ENCODE results near the gene TASP1. TPM values are rescaled to one million over a fixed set of nuclear protein-coding genes. Genes with fewer than 3 reads are reported as not detected.

The TASP1 gene
- total RNA-seq, 1 experiment from 2014 or later: 9.5 TPM

GRCh38 chr20:13441388-13441787 is 197.3 kb downstream of the TASP1 start:
- H3K4me3 Mint-ChIP-seq: no peak overlapping the region
- H3K18ac ChIP-seq (ENCODE audit: insufficient read length, low read depth, low read length): no peak overlapping the region
- H3K4me2 ChIP-seq (ENCODE audit: insufficient read depth, insufficient read length, low read length): no peak overlapping the region
- H3K4me1 ChIP-seq (ENCODE audit: insufficient read depth, low read length): peaks cover 2% of the 10 kb centered on the region; the same call in 1 of the 2 replicates
- no peak overlapping the region for H2BK5ac ChIP-seq (ENCODE audit: insufficient read length, low read length)
- H3K56ac ChIP-seq (ENCODE audit: insufficient read length, low read depth, low read length): no peak overlapping the region
- peaks cover 0 to 15% (median 6%) of the 10 kb centered on the region in 3 experiments; a peak in 5 of 7 replicates for H3K36me3 Mint-ChIP-seq (ENCODE audit: insufficient read depth in 1 of 3, low read depth in 3 of 3)
- no peak overlapping the region for H3T11ph ChIP-seq (ENCODE audit: low read length)
- H4K5ac ChIP-seq (ENCODE audit: insufficient read length, low read depth, low read length): no peak overlapping the region
- no peaks in the 10 kb centered on the region for H3K79me1 ChIP-seq (ENCODE audit: insufficient read depth, low read depth, low read length, poor library complexity, severe bottlenecking)
- H3K23me2 ChIP-seq (ENCODE audit: insufficient read length, low read depth, low read length, poor library complexity, severe bottlenecking): no peaks in the 10 kb centered on the region
- H3K79me2 ChIP-seq (ENCODE audit: insufficient read depth, low read length): no peaks in the 10 kb centered on the region
- no peak overlapping the region for H3K4ac ChIP-seq (ENCODE audit: low read depth, low read length)
- no peak overlapping the region for H2BK120ac ChIP-seq (ENCODE audit: low read depth, low read length, poor library complexity, severe bottlenecking)
- H3K27ac ChIP-seq (ENCODE audit: insufficient read length, low read depth, low read length): no peak overlapping the region
- H2AK5ac ChIP-seq (ENCODE audit: insufficient read length, low read length): no peak overlapping the region
- no peak overlapping the region for H3K27ac Mint-ChIP-seq
- no peak overlapping the region for H4K8ac ChIP-seq (replicated peaks; ENCODE audit: insufficient read length, low read depth, low read length)
- no peak for DNase-seq
- no peak overlapping the region for H2AFZ ChIP-seq (ENCODE audit: low read length)
- no peaks in the 10 kb centered on the region for H3K27me3 ChIP-seq (ENCODE audit: insufficient read depth, low read length)
- no peak overlapping the region for H3K14ac ChIP-seq (ENCODE audit: insufficient read depth, low read length)
- H3K27me3 Mint-ChIP-seq (ENCODE audit: low read depth): no peaks in the 10 kb centered on the region
- H4K20me1 ChIP-seq (ENCODE audit: control insufficient read depth, insufficient read depth, insufficient read length): no peaks in the 10 kb centered on the region
- no peak overlapping the region for H2BK12ac ChIP-seq (ENCODE audit: insufficient read length, low read depth, low read length)
- no peak overlapping the region for H3K9ac ChIP-seq (ENCODE audit: extremely low read depth, insufficient read length, low read length)
- no peak for TF ChIP-seq CTCF (conservative IDR thresholded peaks at IDR 0.05)
- no peaks in the 10 kb centered on the region for H3K9me3 ChIP-seq (ENCODE audit: control insufficient read depth, low read depth, low read length)
- H3K9me3 Mint-ChIP-seq: peaks cover 9 to 13% of the 10 kb centered on the region in 2 experiments; a peak in 4 of 5 replicates
- H2BK20ac ChIP-seq (ENCODE audit: low read depth, low read length, poor library complexity, severe bottlenecking): no peak overlapping the region
- no peak overlapping the region for H2BK15ac ChIP-seq (ENCODE audit: low read depth, low read length)
- H3K23ac ChIP-seq (ENCODE audit: insufficient read length, low read depth, low read length): no peak overlapping the region
- no peaks in the 10 kb centered on the region for H3K4me1 Mint-ChIP-seq
- H4K91ac ChIP-seq (ENCODE audit: insufficient read length, low read depth, low read length): no peak overlapping the region

All from H9 (cell line).